ENCODE measurements around the gene MYL9. TPM values are rescaled to one million over a fixed set of nuclear protein-coding genes. Genes with fewer than 3 reads are reported as not detected.
"Not testable (repeated sequence)": the region's sequence is repeated elsewhere in the genome, so short reads cannot be mapped to it uniquely, and the experiment has no call there.

Gene MYL9
- total RNA-seq, 1 donor from 2014 or later: 8.3 TPM

DNA sequence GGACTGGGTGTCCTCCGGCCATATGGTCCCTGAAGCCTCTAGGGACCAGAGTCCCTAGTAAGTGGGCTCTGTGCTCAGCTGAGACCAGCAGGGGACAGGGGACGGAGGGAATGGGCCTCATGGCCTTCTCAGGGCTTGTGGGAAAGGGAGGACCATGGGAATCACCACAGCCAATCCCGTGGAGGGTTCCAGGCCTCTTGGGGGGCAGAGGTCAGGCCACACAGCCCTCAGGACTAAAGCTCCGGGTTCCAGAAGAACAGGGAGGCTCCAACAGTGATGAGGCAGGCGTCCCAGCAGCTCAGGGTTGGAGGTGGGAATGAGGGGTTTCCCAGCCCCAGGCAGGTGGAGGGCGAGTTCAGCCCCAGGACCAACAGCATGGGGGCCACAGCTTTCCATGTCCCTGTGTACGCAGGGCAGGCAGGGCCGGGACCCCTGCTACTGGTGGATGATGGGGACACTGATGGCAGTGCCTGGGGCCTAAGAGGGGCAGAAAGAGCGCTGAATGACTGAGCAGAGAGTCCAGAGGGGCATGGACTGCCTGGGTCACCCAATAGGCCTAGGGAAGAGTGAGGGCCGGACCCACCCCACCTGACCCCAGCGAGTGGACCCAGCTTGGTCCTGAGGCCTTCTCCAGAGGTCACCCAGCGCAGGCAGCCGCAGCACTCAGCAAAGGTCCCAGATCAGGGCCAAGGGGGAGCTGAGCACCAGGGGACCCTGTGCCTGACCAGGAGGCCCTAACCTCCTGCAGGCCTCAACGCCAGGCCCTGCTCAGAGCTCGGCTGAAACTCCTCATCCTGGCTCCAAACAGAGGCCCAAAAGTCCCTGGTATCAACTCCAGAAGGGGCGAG is 8.8 kb downstream of the MYL9 start:
- no peak for DNase-seq

DNA sequence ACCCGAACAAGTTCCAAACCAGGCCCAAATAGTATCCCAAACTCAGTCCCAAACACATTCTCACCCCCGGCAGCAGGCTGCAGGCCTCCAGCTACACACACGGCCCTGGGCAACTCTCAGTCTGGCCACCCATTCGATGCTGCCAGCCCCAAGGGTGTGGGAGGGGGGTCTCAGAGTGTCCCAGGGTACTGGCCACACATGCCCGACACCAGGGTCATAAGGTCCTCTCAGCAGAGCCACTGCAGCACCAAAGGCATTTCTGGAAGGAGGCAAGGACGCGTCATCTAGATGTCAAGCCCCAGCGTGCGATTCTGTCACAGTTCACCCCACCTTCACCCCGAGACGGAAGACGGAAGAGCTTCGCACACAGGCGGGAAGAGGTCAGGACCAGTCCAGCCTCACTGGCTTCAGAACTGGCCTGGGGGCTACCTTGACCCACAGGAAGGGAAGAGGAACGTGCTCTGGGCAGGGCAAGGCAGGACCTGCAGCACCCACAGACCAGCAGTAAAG is 9.5 kb downstream of the MYL9 start:
- DNase-seq: no peak

DNA sequence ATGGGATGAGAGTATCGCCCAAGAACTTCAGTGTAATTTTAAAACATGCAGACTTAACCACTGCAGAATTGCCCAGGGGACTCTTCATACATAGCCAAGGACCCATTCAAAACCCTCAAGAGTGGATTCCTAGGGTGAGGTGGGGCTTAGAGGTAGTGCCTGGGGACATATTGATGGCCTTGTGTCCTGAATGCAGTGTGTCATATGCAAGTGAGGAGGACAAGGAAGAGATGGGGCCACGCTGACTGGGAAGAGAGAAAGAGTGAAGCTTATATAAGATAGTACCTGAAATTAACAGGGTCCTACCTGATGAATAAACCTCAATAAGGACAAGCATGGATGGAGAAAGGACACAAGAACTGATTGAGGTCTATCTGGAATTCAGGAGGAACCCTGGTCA is 13.9 kb downstream of the MYL9 start:
- DNase-seq: no peak

DNA sequence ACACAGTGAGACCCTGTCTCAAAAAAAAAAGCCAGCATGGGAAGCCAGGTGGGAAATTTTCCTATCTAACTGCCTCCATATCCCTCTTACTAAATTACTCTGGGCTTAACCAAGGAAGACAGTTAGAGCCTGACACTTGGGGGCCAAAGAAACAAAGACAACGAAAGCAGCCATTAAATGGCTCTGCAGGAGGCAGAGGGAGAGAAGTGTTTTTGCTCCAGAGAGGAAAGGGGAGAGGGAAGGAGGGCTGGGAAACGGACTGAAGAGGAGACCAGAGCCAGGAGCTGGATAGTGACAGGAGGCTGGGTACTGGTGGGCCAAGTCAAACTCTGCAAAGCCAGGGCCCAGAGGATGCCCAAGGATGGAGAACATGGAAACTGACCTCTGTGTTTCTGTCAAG is 21.4 kb downstream of the MYL9 start:
- no peak for DNase-seq

DNA sequence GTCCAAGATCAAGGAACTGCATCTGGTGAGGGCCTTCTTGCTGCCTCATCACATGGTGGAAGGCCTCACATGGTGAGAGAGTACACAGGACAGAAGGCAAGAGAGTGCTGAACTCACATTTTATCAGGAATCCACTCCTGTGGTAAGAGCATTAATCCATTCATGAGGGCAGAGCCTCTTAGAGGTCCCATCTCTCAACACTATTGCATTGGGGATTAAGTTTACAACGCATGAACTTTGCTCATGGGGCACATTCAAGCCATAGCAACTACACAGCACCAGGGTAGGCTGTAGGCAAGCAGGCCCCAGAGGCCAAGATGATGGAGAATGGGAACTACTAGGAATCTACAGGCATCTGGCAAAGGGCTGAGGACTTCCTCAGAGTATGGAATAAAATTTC is 22.1 kb downstream of the MYL9 start:
- DNase-seq: no peak

DNA sequence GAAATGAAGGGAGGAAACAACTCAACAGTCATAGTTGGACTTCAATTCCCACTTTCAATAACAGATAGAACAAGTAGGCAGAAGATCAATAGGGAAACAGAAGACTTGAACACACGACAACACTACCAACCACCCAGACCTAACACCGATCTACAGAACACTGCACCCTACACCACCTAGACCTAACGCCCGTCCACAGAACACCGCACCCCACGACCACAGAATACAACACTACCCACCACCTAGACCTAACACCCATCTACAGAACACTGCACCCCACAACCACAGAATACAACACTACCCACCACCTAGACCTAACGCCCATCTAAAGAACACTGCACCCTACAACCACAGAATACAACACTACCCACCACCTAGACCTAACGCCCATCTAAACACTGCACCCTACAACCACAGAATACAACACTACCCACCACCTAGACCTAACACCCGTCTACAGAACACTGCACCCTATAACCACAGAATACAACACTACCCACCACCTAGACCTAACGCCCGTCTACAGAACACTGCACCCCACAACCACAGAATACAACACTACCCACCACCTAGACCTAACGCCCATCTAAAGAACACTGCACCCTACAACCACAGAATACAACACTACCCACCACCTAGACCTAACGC is 22.9 kb downstream of the MYL9 start:
- DNase-seq: not testable (repeated sequence)

DNA sequence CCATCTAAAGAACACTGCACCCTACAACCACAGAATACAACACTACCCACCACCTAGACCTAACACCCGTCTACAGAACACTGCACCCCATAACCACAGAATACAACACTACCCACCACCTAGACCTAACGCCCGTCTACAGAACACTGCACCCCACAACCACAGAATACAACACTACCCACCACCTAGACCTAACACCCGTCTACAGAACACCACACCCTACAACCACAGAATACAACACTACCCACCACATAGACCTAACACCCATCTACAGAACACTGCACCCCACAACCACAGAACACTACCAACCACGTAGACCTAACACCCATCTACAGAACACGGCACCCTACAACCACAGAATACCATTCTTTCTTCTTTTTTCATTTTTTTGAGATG is 23.4 kb downstream of the MYL9 start:
- DNase-seq: not testable (repeated sequence)

DNA sequence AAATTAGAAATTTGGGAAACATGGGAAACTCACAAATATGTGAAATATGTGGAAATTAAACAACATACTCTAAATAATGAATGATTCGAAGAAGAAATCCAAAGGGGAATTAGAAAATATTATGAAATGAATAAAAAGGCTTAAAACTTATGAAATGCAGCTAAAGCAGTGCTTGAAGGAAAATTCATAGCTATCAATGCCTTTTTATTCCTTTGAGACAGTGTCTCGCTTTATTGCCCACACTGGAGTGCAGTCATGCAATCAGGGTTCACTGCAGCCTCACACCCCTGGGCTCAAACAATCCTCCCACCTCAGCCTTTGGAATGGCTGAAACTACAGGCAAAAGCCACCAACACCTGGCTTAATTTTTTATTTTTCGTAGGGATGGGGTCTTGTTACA is 24.2 kb downstream of the MYL9 start:
- no peak for DNase-seq

DNA sequence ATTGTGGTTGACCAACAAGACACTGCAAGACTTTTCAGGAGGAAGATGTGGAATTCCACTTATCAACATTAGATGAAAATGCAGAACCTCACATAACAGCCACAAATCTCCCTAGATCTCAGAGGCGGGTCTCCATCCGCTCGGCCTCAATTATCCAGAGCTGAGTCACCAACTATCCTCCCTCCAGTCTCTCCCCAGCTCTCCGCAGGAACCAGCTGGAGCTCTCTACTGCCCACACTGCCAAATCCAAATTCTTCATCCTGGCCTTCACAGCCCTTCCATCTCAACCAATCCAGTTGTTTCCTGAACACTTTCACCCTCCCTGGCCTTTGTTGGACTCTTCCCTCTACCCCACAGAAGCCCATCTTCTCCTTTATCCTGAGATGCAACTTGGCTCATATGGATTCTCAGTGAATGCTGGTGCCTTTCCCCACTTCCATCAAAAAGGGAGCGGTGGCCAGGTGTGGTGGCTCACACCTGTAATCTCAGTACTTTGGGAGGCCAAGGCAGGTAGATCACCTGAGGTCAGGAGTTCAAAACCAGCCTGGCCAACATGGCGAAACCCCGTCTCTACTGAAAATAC is 28.6 kb downstream of the MYL9 start:
- DNase-seq: no peak

DNA sequence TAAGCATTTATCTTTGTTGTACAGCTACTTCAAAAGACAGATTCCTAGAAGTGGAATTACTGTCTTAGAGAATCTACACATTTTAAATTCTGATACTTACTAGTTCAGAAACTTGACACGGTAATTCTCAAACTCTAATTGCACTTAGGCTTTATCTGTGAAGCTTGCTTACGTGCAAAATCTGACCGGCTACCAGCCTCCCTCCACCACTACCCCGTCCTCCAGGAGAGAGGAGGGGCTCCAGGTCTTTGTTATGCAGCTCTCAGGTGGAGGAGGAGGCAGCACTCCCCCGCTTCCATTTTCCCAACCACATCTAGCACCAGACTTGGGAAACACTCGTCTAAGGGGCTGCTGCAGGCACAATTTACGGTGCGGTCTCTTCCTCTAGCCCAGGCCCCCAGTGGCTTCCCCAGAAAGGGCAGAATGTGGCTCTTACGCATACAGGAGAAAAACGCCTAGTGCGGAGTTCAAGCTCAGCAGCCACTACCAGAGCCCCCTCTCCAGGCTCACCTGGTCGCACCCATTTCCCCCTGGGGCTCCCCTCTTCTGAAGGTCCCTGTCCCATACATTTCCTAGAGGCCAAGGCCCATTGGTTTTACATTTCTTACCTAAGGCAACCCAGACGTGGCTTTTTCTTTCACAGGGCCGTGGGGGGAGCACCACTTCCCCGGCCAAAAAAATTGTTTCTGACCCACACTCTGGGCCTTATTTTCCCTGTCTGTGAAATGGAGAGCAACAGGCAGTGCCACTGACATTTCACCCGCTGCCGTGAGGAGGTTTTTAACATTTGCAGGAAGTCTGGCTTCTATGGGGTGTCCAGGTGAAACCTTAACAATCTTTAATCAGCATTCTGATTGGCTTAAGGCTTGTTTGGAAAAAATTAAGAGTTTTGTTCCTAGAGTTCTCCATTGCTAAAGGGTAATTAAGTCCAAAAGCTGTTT is 30.5 kb downstream of the MYL9 start:
- DNase-seq: no peak

DNA sequence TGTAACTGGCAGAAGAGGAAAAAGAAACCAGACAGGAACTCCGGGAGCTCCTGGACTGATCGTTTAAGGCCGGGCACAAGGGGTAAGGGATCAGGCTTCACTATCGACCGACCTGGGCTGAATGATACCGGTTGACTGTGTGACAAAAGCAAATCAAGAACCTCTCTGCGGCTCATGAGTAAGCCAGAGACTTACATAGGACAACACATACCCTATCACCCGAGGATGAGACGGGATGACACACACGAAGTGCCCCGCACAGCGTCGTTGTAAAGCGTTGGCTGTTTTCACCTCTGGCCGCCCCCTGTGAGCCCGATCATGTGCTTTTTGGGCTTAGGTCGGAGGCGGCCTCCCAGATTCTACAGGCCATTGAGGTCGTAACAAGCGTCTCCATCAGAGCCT is 31.4 kb downstream of the MYL9 start:
- DNase-seq: peak; percentile 48

DNA sequence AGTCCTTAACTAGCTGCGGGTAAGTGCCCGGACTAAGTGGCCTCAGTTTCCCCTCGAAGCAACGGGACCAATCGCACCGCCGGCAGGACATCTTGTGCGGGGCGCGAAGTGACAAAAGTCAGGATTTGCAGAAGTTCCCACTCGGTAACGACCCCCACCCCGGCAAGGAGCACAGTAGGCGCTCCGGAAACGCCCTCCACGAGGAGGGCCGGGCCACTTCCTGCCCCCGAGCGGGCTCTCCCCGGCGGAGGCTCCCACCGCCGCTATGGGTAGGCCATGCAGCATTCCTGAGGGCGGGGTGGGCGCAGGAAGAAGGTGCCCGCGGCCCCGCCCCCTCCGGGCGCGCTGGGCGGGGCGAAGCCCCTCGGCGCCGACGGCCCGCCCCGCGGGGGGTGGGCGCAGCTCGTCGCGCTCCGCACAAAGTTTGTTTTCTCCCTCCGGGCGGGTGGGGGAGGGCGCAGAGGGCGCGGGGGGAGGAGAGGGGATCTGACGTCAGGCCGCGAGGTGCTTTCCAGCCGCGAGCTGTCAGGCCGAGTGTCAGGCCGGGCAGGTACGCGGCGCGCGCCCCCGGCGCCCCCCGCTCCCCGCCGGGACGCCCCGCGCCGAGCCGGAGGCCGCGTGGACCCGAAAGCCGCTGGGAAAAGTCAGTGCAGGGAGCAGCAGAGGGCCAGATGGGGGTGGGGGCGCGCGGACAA is 31.9 kb downstream of the MYL9 start, which contains the start of gene TGIF2:
Gene TGIF2, plus strand, starts transcription at position 495 of the 695 bp plus-strand sequence. CDS start 5,178 bp downstream, outside the sequence.
- DNase-seq: peak; percentile 96

DNA sequence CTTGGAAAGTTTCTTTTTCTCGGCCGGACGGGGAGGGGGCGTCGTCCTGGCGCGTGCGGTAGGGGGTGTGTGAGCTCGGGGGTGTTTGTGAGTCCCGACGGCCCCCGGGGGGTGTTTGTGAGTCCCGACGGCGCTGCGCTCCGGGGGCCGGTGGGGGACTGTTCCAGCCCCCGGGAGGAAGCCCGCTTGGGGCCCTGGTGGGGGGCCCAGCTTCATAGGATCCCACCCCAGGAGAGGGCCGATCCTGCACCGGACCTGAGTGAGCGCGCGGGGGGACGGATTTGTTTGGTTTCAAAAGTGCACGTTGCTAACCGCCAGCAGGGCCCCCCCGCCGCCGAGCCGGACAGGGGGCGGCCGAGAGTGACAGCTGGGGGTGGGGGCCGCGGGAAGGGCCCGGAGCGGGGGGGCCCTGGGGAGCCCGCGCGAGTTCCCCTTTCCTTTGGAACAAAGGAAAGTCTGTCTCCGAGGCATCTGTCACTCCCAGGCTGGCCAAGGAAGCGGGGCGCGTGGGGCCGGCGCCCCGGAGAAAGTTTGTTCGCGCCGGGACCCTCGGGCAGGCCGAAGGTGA is 32.6 kb downstream of the MYL9 start:
- peak; percentile 70 for DNase-seq

DNA sequence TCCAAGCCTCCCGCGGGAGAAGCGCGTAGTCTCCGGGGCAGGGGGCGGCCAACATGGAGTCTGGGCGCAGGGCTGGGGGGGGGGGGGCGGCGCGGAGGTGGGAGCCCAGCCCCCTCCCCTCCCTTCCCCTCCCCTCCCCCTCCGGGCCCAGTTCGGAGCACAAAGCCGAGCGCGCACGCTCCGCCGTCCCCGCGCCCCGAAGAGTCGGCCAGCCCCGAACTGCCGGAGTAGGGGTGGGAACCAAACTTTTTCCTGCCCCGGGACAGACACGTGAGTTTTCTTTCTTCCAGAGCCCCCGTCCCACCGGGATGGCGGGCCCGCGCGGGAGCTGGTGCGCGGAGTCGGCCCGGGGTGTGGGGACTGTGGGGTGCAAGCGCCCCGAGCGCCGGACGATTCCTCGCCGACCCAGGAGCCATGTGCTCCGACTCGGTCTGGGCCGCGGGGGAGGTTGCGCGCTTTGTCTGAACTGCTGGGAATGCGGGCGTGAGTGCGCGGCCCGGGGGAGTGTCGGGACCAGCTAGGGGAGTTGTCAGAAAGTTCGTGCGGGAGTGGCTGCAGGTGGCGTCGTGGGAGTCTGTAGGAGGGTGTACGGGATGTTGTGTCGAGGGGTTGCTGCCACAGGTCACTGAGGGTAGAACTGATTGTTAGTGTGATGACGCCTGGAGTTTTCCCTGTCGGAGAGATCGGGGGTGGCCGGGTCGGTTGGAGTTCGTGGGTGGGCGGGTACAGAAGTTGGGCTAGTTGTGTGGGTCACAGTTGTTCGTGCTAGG is 33.2 kb downstream of the MYL9 start:
- peak; percentile 65 for DNase-seq

DNA sequence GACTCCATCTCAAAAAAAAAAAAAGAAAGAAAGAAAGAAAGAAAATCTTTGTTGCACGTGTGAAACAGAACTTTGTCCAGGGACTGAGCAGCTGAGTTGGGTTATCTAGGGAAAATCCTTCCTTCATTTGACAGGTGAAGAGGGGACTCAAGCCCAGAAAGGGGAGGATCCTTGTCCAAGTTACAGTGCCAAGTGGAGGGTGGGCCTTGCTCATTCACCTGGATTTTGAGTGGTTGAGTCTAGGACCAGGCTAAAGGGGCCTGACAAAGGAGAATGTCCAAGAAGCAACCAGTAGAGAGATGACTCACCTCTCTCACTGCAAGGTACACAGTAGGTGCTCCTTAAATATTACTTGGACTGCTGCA is 34.7 kb downstream of the MYL9 start:
- no peak for DNase-seq

DNA sequence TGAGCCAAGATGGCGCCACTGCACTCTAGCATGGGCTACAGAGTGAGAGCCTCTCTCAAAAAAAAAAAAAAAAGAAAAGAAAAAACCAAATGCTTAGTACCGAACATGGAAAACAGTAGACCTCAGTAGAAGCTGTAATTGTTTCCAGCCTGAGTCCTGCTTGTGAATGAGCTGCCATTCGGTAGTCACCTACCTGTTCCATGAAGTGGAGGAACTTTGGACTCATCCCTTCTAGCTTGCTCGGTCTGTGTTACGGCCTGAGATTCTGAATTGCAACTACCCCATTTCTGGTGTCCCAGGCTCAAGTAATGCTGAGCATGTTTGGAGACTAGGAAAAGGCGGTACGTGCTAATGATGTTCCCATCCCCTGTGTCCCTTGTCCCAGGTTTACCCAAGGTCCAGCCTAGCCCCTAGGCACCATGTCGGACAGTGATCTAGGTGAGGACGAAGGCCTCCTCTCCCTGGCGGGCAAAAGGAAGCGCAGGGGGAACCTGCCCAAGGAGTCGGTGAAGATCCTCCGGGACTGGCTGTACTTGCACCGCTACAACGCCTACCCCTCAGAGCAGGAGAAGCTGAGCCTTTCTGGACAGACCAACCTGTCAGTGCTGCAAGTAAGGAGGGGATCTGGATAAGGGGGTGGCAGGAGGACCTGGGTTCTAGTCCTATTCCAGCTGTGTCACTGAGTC is 37.2 kb downstream of the MYL9 start:
- no peak for DNase-seq

DNA sequence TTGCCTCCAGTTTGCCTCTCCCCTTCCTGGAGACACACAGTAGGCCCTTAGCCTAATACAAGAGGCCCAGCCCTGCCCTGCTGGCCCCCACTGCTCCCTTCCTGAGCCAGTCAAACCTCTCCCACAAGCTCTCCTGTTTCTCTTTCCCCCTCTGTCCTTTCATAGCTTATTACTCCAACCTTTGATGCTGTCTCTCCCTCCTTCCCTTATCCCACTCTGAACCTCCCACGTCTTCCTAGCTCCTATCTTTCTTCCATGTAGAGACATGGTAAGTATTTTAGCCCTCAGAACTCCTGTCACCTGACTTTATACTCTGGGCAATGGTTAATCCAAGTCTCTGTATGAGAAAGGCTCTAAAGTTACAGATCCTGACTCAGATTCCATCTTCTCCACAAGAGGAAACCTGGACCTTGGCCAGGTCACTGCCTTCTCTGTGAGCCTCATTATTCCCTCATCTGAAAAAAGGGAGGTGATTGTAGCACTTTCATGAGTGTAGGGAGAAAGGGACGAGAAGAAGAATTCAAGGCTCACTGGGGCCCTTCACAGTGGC is 38.8 kb downstream of the MYL9 start:
- no peak for DNase-seq

DNA sequence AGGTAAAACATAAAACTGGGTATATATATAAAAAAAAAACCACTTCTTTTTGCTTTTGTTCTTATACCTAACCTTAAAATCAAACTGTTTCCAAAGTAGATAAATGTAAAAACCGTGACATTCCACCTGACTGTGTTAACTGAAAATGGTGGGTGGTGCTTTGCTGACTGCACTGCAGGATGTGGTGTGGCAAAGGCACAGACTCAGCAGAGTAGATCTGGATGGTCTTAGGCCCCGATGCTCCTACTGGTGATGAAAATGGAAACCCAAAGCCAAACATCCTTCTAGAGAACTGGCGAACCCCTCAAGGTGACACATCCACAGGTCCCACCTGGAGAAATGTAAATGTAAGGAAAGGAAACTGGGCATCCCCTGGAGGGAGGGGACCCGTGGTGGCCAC is 41.0 kb downstream of the MYL9 start:
- no peak for DNase-seq

DNA sequence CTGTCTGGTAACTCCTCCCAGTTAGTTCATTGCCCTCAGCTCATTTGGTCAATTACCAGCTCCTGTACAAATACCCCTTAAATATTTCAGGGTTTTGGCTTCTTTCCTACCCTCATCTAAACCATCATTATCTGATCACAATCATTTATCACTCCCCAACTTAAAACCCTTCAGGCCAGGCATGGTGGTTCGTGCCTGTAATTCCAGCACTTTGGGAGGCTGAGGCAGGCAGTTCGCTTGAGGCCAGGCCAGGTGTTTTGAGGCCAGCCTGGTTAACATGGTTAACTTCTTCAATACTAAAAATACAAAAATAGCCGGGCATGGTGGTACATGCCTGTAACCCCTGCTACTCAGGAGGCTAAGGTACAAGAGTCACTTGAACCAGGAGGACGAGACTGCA is 41.5 kb downstream of the MYL9 start:
- DNase-seq: no peak

Data from tongue (tissue), 2 donors.